ENCODE data around the gene WDR88. TPM values are rescaled to one million over a fixed set of nuclear protein-coding genes. Genes with fewer than 3 reads are reported as not detected.
"Not testable (repeated sequence)": the region's sequence is repeated elsewhere in the genome, so short reads cannot be mapped to it uniquely, and the experiment has no call there.

Gene WDR88
- total RNA-seq, 1 donor from 2014 or later = 0.38 TPM

GRCh38 chr19:33205110-33205509 is 73.2 kb downstream of the WDR88 start:
- intact Hi-C loops (cut with DNase I) = no loop called here
- DNase-seq (no peak), ATAC-seq (ENCODE audit: poor library complexity) (no peak)

DNA sequence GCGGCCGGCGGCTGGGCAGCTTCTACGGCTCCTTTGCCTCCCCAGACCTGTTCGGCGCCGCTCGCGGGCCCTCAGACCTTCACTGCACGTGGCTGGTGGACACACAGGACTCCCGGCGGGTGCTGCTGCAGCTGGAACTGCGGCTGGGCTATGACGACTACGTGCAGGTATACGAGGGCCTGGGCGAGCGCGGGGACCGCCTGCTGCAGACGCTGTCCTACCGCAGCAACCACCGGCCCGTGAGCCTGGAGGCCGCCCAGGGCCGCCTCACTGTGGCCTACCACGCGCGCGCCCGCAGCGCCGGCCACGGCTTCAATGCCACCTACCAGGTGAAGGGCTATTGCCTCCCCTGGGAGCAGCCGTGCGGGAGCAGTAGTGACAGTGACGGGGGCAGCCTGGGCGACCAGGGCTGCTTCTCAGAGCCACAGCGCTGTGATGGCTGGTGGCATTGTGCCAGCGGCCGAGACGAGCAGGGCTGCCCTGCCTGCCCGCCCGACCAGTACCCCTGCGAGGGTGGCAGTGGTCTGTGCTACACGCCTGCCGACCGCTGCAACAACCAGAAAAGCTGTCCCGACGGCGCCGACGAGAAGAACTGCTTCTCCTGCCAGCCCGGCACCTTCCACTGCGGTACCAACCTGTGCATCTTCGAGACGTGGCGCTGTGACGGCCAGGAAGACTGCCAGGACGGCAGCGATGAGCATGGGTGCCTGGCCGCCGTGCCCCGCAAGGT is 73.8 kb downstream of the WDR88 start:
- no peak for DNase-seq
- intact Hi-C loops (cut with DNase I) = no loop called here
- ATAC-seq (ENCODE audit: poor library complexity) = no peak

DNA sequence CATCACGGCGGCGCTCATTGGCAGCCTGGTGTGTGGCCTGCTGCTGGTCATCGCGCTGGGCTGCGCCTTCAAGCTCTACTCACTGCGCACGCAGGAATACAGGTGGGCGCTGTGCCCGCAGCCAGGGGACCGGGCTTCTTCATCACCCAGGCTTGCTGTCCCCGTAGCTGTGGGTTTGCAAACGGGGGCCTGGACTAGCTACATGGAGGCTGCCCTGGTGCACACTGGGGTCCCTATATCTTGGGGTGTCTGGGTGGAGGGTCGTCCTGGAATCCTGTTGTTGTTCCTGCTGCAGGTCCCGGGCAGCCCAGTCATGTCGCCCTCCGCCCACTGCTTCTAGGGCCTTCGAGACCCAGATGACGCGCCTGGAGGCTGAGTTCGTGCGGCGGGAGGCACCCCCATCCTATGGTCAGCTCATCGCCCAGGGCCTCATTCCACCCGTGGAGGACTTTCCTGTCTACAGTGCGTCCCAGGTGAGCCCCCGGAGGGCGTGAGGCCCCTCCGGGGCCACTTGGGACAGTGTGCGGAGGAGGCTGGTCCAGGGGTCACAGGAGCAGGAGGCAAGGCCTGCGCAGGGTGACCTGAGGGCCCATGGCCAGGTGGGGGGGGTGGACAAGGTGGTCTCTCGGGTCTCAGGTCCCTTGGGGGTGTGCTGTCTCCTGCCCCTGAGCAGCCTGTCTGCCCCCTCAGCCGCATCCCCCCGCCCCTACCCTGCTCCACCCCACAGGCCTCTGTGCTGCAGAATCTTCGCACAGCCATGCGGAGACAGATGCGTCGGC is 74.5 kb downstream of the WDR88 start:
- intact Hi-C loops (cut with DNase I) = no loop called here
- no peak for DNase-seq
- no peak for ATAC-seq (ENCODE audit: poor library complexity)

- ATAC-seq (ENCODE audit: poor library complexity) (no peak), DNase-seq (no peak)
- intact Hi-C loops (cut with DNase I) = no loop called here
These were observed 75.2 kb downstream of the WDR88 start for GRCh38 chr19:33207040-33207620.

- ATAC-seq (ENCODE audit: poor library complexity) (no peak), DNase-seq (no peak)
- intact Hi-C loops (cut with DNase I) = no loop called here
These were observed 76.0 kb downstream of the WDR88 start for GRCh38 chr19:33207903-33208302.

DNA sequence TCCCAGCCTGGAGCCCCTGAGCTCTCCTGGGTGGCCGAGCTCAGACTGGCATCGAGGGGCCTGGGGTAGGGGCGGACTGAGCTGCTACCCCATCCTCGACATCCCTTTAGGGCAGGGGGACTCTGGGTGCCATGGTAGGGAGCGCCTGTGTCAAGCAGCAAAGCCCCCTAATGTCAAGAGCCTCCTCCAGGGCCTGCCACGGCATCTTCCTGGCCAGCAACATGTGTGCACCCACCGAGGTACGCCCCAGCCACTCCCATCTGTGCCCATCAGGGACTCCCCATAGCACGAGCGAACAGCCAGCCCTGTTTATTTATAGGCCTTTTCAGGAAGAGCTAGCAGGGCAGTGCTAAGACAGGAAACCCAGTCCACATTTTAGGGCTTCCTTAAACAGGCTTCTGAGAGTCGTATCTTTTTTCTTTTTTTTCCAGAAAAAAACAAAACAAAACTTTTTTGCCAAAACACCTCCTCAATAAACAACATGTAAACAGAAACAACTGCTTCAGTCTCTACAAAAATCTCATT is 76.5 kb downstream of the WDR88 start:
- ATAC-seq (ENCODE audit: poor library complexity) (no peak), DNase-seq (no peak)
- intact Hi-C loops (cut with DNase I) = no loop called here

DNA sequence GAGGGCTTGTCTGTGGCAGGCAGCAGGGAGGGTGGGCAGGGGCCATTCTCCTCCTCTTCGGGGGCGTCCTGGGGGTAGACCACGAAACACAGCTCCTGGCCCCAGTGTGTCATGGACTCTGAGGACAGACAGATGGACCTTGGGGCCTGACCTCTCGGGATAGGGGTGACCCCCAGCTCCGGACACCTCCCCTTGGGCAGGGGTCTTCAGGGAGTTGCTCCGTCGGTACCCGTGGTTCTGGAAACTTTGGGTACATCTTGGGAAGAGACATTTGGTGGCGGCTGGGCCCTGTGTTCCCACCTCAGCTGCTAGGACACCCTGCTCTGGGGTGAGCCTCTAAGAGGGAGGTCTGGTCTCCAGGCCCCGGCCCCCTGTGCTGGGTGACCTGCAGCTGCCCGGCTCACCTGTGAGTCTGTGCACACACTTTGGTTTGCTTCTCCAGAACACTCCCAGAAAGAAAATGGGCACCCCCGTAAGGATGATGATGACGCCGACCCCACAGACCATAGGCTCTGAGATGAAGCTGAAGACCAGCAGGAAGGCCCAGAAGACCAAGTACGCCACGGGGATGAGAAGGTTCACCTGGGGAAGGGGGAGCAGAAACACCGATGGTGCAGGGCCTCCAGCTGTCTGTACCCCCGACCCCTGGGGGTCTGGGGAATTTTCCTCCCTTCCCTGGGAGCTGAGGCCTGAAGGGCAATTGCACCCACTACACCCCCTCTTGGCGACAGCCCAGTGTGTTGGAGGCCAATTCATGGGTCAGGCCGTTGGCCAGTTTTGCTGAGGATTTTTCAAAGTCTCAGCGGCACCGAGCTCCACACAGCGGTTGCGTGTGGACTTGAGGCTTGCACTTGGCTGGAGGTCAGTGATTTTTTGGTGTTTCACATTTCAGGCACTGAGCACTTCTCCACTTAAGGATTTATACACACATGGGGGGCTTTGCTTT is 77.3 kb downstream of the WDR88 start:
- peak; percentile 65 for DNase-seq
- intact Hi-C loops (cut with DNase I) = no loop called here
- ATAC-seq (ENCODE audit: poor library complexity) = peak; percentile 6

- intact Hi-C loops (cut with DNase I); ATAC-seq (ENCODE audit: poor library complexity); DNase-seq: not testable (repeated sequence)
These were observed 77.9 kb downstream of the WDR88 start for GRCh38 chr19:33209850-33210230.

- intact Hi-C loops (cut with DNase I) = no loop called here
- DNase-seq (no peak), ATAC-seq (ENCODE audit: poor library complexity) (no peak)
These were observed 78.5 kb downstream of the WDR88 start for GRCh38 chr19:33210266-33210940.

GRCh38 chr19:33211794-33212435 is 80.0 kb downstream of the WDR88 start:
- ATAC-seq (ENCODE audit: poor library complexity) (no peak), DNase-seq (no peak)
- intact Hi-C loops (cut with DNase I) = no loop called here

DNA sequence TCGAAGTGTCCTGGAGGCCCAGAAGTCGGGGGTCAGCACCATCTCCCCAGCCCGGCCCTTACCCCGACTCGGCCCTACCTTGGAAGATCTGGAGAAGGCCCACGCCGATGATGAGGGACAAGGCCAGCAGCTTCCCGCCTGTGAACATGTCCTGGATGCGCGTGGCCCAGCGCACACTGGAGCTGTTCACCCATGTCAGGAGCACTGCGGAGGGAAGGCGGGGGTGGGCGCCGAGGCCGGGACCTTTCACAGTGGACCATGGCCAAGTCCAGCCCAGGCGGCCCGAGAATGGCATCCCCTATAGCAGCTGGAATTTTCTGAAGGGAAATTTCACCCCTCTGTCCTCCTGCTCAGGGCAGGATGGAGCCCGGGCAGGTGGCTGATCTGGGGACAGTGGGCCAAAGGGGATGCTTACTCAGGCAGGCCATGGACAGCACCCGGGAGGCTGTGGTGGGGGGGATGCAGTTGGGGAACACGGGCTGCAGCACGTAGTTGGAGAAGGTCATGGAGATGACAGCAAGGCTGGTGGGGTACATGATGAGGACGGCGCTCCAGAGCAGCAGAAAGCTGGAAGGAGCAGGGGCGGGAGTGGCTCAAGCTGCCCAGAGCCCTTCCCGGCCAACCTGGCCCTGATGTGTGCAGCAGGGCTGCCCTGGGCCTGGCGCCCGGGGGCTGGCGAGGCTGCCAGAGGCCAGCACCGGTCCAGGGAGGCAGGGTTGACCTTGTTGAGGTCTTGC is 80.7 kb downstream of the WDR88 start:
- DNase-seq (no peak), ATAC-seq (ENCODE audit: poor library complexity) (no peak)
- intact Hi-C loops (cut with DNase I) = no loop called here

- no peak for ATAC-seq (ENCODE audit: poor library complexity)
- DNase-seq = no peak
- intact Hi-C loops (cut with DNase I) = no loop called here
These were observed 82.7 kb downstream of the WDR88 start for GRCh38 chr19:33214596-33214995.

DNA sequence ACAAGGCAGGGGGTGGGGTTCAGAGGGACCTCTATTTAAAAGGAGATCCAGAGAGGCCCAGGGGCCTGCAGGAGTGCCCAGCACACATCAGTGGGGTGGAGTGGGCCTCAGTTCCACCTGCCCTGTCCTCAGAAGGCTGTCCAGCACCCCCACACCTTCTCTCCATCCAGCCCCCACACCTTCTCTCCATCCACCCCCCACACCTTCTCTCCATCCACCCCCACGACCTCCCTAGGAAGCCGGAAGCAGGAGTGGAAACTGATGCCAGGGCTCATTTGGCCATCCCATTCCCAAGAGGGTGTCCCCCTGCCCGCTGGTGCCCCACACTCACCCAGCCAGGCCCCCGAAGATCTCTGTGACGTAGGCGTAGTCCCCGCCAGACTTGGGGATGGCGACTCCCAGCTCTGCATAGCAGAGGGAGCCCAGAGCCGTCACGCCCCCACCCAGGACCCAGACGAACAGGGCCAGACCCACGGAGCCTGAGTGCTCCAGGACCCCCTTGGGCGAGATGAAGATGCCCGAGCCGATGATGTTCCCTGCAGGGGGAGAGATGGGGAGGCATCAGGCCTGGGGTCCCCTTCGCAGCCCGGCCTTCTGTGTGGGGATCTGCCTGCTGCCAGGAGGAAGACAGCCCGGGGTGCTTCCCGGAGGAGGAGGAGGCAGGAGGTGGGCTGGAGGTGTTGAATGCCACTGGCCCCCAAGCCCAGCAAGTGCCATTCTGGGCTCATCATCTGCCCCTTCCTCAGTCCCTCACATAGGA is 83.7 kb downstream of the WDR88 start:
- DNase-seq = no peak
- ATAC-seq (ENCODE audit: poor library complexity) = no peak
- intact Hi-C loops (cut with DNase I) = no loop called here

GRCh38 chr19:33216198-33216830 is 84.4 kb downstream of the WDR88 start:
- ATAC-seq (ENCODE audit: poor library complexity) = no peak
- DNase-seq = no peak
- intact Hi-C loops (cut with DNase I) = no loop called here

- intact Hi-C loops (cut with DNase I) = no loop called here
- no peak for DNase-seq
These were observed 86.0 kb downstream of the WDR88 start for GRCh38 chr19:33217881-33218280.

GRCh38 chr19:33219261-33219815 is 87.4 kb downstream of the WDR88 start:
- DNase-seq (no peak), ATAC-seq (ENCODE audit: poor library complexity) (no peak)
- intact Hi-C loops (cut with DNase I) = no loop called here

More at GRCh38 chr19:33217881-33218280, 86.0 kb downstream of the WDR88 start:
- no peak for ATAC-seq (ENCODE audit: poor library complexity)

All from Right ventricle myocardium superior (tissue), 1 donor.